Endometrial microvascular endothelial cells (primary cell): ENCODE data around the gene RCOR3. TPM values are rescaled to one million over a fixed set of nuclear protein-coding genes. Genes with fewer than 3 reads are reported as not detected.
"Not testable (repeated sequence)": the region's sequence is repeated elsewhere in the genome, so short reads cannot be mapped to it uniquely, and the experiment has no call there.

ENCODE experiments used
- in situ Hi-C: cut with HindIII; loops from 2 replicates; pipeline ENCODE4 v1.10.0; 2017; ENCODE audit warnings: low sequenced_read_pairs, low pct_unique_long_range_greater_than_20kb; ENCODE audit errors: inconsistent ontology term
- total RNA-seq: library from RNA; depleted of rRNA; stranded (reverse); fragments of >200 nt; gene quantifications from one replicate; pipeline ENCODE4 v1.2.3, GENCODE V29; 2015; ENCODE audit errors: inconsistent ontology term

RCOR3 gene
- 13.8 TPM for total RNA-seq

DNA sequence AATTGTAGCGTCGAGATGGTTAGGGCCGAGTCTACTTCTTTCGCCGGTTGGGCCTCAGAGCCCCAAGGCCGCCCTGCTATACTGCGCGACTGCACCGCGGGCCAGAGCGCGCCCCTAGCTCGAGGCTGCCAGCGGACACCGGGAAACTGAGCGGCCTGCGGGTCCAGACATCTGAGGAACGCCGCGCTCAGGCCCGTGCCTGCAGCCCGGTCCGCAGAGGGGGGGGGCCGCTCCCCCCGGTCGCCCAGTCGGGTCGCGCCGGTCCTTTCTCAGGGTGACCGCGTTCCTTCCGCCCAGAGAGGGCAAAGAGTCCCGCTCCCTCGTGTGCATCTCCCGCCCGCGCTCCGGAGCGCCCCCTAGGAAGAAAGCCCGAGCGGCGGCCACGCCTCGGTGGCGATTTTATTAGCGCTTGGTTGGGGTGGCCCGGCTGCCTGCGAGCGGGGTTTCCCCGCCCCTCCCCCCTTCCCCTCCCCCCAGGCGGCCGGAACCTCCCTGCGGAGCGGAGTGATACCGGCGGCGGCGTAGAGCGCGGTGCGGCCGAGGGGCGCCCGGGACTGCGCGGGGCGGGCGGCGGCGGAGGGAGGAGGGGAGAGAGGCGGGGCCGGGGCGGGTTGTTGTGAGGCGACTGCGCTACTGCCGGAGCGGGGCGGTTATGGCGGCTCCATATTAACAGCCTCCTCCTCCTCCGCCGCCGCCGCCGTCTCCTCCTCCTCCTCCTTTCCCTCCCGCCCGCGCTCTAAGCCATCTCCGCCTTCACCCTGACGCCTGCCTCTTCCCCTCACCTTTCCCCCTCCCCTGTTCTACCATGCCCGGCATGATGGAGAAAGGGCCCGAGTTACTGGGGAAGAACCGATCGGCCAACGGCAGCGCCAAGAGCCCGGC is at the start of gene RCOR3:
Gene RCOR3 (plus strand): TSS at position 611 of the 882 bp plus-strand sequence. CDS start 195 bp downstream, at position 806.
- in situ Hi-C loops, result loop anchor here (25.0 kb wide), 1 partner anchor 1422 kb away; the partner anchor contains the start of gene UTP25

- in situ Hi-C loops, result no loop called here
Observed at GRCh38 chr1:211210052-211210451, 49.1 kb upstream of the RCOR3 start.

DNA sequence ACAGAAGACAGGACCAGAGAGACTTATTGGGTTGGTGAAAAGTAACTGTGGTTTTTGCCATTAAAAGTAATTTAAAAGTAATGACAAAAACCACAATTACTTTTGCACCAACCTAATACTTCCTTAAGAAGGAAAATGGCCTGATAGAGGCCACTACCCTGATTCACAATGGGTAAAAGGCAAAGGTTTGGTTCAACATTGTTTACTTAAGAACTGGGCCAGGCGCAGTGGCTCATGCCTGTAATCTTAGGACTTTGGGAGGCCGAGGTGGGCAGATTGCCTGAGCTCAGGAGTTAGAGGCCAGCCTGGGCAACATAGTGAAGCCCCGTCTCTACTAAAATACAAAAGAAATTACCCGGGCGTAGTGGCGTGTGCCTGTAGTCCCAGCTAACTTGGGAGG is 48.2 kb upstream of the RCOR3 start:
- in situ Hi-C loops, result no loop called here

DNA sequence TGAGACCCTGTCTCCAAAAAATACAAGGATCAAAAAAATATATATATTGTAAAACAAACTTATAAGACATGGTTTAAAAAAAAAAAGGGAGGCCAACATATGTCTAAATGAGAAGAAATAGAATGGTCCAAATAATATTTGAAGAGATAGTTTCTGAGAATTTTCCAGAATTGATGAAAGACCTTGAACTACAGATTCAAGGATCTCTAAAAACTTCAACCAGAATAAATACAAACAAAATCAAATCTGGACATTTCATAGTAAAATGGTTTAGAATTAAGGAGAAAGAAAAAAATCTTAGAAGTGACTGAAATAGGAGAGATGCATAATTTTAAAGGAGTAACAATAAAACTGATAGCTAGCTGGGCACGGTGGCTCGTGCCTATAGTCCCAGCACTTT is 45.5 kb upstream of the RCOR3 start:
- in situ Hi-C loops, result no loop called here

DNA sequence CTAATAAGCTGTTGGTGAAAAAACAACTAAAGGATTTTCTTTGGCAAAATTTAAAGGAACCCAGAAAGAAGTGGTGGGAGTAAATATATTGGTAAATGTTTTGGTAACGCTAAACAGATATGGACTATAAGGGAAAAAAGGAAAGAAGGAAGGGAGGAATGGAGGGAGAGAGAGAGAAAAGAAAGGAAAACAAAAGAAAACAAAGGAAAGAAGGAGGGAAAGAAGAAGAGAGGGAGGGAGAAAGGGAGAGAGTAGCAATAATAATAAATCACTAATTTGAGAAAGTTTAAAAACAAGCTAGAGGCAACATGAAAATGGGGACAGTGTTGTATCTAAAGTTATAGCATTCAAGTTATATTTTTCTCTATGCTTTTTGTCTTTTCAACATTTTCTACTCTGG is 43.6 kb upstream of the RCOR3 start:
- in situ Hi-C loops, result no loop called here

- in situ Hi-C loops, result no loop called here
Observed at GRCh38 chr1:211217392-211217791, 41.8 kb upstream of the RCOR3 start.

- in situ Hi-C loops, result not testable (repeated sequence)
Observed at GRCh38 chr1:211222469-211223234, 36.5 kb upstream of the RCOR3 start.

DNA sequence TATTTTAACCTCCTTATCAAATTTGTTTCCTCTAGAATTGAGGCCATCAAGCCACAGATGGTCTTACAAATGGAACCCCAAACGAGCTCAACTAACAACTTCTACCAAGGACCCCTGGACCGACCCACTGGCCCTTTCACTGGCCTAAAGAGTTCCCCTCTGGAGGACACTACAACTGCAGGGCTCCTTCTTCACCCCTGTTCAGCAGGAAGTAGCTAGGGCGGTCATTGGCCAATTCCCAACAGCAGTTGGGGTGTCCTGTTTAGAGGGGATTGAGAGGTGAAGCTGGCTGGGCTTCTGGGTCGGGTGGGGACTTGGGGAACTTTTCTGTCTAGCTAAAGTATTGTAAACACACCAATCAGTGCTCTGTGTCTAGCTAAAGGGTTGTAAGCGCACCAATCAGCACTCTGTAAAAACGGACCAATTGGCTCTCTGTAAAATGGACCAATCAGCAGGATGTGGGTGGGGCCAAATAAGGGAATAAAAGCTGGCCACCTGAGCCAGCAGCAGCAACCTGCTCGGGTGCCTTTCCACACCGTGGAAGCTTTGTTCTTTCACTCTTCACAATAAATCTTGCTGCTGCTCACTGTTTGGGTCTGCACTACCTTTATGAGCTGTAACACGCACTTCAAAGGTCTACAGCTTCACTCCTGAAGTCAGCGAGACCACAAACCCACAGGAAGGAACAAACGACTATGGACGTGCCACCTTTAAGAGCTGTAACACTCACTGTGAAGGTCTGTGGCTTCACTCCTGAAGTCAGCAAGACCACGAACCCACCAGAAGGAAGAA is 30.4 kb upstream of the RCOR3 start:
- in situ Hi-C loops, result not testable (repeated sequence)

GRCh38 chr1:211229365-211229759 is 29.8 kb upstream of the RCOR3 start:
- in situ Hi-C loops, result no loop called here

DNA sequence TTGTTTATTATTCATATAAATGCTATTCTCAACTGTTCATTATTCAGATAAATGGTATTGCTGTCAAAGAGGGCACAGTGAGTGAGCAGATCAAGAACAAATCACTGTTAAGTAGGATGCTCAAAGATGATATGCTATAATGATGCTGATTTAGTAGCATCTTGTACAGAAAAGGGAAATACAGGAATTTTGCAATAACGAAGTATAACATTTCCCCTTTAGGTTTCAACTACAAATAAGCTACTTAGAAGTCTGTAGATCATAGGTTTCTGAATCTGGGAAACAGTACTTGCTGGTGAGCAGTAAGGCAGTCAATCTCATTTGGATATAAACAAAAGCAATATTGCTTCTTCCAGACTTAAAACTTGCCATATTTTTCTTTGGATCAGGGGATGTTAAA is 27.3 kb upstream of the RCOR3 start:
- in situ Hi-C loops, result no loop called here

DNA sequence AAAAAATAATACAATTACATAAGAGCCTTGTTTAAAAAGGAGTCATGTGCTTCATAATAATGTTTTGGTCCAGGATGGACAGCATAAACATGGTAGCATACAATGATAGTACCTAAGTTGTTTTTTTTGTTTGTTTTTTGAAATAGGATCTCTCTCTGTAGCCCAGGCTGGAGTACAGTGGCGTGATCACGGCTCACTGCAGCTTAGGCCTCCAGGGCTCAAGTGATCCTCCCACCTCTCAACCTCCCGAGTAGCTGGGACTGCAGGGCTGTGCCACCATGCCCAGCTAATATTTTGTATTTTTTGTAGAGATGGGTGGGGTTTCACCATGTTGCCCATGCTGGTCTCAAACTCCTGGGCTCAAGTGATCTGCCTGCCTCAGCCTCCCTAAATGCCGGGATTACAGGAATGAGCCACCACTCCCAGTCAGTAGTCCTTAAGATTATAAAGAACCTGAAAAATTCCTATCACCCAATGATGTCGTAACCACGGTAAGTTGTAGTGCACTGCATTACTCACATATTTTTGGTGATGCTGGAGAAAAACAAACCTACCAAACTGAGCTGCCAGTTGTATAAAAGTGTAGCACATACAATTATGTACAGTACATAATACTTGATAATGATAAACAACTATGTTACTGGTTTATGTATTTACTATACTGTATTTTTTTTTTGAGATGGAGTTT is 22.4 kb upstream of the RCOR3 start:
- in situ Hi-C loops, result no loop called here

DNA sequence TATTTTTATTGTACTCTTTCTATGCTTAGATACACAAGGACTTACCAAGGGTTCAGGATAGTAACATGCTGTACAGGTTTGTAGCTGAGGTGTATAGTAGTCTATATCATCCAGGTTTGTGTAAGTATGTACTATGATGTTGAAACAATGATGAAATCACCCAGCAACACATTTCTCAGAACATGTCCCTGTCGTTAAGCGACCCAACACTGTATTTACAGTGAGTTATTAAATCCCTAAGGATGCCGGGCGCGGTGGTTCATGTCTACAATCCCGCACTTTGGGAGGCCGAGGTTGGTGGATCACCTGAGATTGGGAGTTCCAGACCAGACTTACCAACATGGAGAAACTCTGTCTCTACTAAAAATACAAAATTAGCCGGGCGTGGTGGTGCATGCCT is 21.6 kb upstream of the RCOR3 start:
- in situ Hi-C loops, result no loop called here

DNA sequence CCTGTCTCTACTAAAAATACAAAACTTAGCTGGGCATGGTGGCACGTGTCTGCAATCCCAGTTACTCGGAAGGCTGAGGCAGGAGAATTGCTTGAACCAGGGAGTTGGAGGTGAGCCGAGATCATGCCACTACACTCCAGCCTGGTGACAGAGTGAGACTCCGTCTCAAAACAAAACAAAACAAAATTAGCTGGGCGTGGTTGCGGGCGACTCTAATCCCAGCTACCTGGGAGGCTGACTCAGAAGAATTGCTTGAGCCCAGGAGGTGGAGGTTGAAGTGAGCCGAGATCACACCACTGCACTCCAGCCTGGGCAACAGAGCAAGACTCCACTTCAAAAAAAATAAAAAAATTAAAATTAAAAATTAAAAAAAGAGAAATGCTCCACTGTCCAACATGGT is 18.6 kb upstream of the RCOR3 start:
- in situ Hi-C loops, result not testable (repeated sequence)

DNA sequence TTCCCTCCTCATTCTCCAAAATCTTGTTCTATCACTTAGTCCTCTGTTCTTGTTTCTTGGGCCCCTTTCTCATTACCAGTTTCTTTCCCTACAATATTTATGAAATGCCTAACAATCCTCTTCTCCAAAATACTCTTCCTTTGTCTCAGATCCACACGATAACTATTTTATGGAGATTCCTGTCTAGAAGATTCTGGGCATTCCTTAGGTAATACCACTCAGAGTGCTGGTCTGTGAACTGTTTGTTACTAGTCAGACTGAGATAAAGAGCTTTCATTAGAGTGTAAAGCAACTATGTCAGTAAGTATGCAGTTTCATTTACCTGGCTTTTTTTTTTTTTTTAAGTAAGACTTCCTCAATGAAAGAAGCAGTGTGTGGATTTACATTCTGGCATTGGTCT is 18.1 kb upstream of the RCOR3 start:
- in situ Hi-C loops, result no loop called here

DNA sequence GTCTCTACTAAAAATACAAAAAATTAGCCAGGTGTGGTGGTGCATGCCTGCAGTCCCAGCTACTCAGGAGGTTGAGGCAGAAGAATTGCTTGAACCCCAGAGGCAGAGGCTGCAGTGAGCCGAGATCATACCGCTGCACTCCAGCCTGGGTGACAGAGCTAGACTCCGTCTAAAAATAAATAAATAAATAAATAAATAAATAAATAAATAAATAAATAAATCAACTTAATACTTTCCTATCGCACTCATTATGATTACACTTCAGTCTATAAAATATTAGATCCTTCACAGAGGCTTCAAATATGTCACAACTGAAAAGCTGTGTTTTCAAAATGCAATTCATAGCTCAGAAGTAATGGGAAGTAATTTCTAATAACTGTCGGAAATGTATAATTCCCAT is 15.5 kb upstream of the RCOR3 start:
- in situ Hi-C loops, result not testable (repeated sequence)

DNA sequence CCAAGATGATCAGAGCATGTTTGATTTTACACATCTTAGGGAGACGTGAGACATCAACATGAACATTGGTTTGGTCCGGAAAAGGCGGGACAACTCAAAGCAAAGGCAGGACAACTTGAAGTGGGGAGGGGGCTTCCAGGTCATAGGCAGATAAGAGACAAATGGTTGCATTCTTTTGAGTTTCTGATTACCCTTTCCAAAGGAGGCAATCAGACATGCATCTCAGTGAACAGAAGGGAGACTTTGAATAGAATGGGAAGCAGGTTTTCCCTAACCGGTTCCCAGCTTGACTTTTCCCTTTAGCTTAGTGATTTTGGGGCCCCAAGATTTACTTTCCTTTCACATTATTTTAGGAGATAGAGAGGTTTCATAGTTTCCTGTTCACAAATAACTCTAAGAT is 12.6 kb upstream of the RCOR3 start:
- in situ Hi-C loops, result not testable (repeated sequence)

DNA sequence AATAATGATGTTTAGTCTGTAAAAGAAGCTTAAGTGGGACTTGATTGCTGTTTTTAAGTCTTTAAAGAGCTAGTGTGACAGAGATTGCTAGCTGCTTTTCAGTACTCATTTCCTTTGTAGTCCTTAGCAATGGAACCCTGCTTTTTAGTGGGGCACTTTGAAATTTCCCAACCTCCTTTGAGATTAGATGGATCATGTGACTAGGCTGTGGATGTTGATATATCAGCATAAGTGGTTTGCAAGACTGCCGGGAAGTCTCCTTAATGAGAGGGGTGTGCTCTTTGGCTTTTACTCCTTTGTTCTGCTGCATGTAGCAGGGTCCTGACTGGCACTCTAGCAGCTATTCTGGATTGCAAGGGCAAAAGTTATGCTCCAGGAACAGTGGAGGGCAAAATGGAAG is 11.2 kb upstream of the RCOR3 start:
- in situ Hi-C loops, result no loop called here

- in situ Hi-C loops, result loop anchor here (25.0 kb wide), 1 partner anchor 1412 kb away; the partner anchor contains the start of gene UTP25
Observed at GRCh38 chr1:211249611-211250010, 9.6 kb upstream of the RCOR3 start.

DNA sequence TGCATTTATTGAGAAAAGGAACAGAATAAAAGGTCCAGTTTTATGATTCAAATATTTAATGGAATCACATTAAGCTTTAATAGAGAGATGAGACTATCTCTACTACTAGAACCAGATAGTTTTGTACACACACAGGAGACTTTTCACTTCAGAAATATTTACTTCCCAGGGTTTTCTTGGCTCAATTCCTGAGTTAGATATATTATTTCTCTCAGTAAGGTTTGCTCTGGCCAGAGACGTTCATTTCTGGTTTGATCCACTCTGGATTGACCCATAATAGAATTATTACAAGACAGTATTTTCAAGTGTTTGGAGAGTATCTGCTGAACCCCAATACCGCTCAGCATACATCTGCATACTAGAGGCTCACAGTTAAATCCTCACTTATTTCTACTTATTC is 1.3 kb upstream of the RCOR3 start:
- in situ Hi-C loops, result loop anchor here (25.0 kb wide), 1 partner anchor 1421 kb away; the partner anchor contains the start of gene UTP25
